NB4 (cell line): ENCODE data around the gene NUP98.

Experiments used
- CTCF ChIP-seq: IDR thresholded peaks from one replicate; pipeline ENCODE4 v1.5.1; 2012; ENCODE audit warnings: low read depth, low read length
- MYC ChIP-seq: IDR thresholded peaks from 2 replicates; pipeline ENCODE4 v1.6.1; 2011; ENCODE audit warnings: low read depth, low read length
- POLR2A ChIP-seq: IDR thresholded peaks from 2 replicates; pipeline ENCODE4 v1.6.1; 2011; ENCODE audit warnings: mild to moderate bottlenecking; ENCODE audit not compliant: insufficient read length; ENCODE audit errors: extremely low read depth

- TF ChIP-seq CTCF (no peak), POLR2A (no peak), MYC (no peak)
Observed at GRCh38 chr11:3710485-3711259, 86.7 kb downstream of the NUP98 start.
